Measurements from ENCODE around the gene GLRA3. TPM values are rescaled to one million over a fixed set of nuclear protein-coding genes. Genes with fewer than 3 reads are reported as not detected.

Gene GLRA3
- polyA plus RNA-seq, 3 donors, result not detected

GRCh38 chr4:174658246-174658645, 170.8 kb downstream of the GLRA3 start:
- Histone ChIP-seq H4K20me1 (ENCODE audit: insufficient read depth, low read length) (no peaks in the 10 kb centered on the region), H3K27ac (ENCODE audit: low read depth in 1 of 2, low read length in 2 of 2) (no peak overlapping the region), H2AFZ (ENCODE audit: insufficient read depth, low read depth, low read length, poor library complexity, severe bottlenecking) (no peak overlapping the region), H3K4me1 (ENCODE audit: control insufficient read depth in 1 of 2, insufficient read depth in 2 of 2, low read length in 2 of 2) (no peaks in the 10 kb centered on the region), H3K27me3 (ENCODE audit: control insufficient read depth in 2 of 2, insufficient read depth in 2 of 2, low read length in 2 of 2) (no peaks in the 10 kb centered on the region), H3K9ac (ENCODE audit: insufficient read depth, low read length, poor library complexity, severe bottlenecking) (no peak overlapping the region), H3K4me3 (replicated peaks in 1 of 3; ENCODE audit: low read depth in 2 of 3, low read length in 3 of 3) (no peak overlapping the region), H3K4me2 (replicated peaks; ENCODE audit: extremely low read depth, low read length, poor library complexity, severe bottlenecking) (no peak overlapping the region), H3K9me3 (replicated peaks in 1 of 2; ENCODE audit: control insufficient read depth in 1 of 2, insufficient read depth in 1 of 2, low read length in 2 of 2) (no peaks in the 10 kb centered on the region), H3K36me3 (replicated peaks in 1 of 2; ENCODE audit: control insufficient read depth in 1 of 2, insufficient read depth in 2 of 2, low read length in 2 of 2) (no peaks in the 10 kb centered on the region), H3K79me2 (ENCODE audit: insufficient read depth, low read length) (no peaks in the 10 kb centered on the region)
- H3K27me3 Mint-ChIP-seq (ENCODE audit: low read depth in 3 of 3), result peaks cover 0 to 3% (median 2%) of the 10 kb centered on the region in 3 donors
- intact Hi-C loops (cut with micrococcal nuclease), result no loop called here
- no peaks in the 10 kb centered on the region for H3K36me3 Mint-ChIP-seq
- WGBS (ENCODE audit: insufficient coverage), result 50% methylated on average over 2 of the region's 3 CpGs
- no peak for TF ChIP-seq CTCF (IDR thresholded peaks at IDR 0.05)
- no peaks in the 10 kb centered on the region for H3K4me1 Mint-ChIP-seq
- DNase-seq, result no peak
- no peak overlapping the region for H3K27ac Mint-ChIP-seq
- H3K9me3 Mint-ChIP-seq, result peaks cover 0 to 3% (median 0%) of the 10 kb centered on the region in 7 donors
- no peak overlapping the region for H3K4me3 Mint-ChIP-seq

- Histone ChIP-seq H3K36me3 (replicated peaks in 1 of 2; ENCODE audit: control insufficient read depth in 1 of 2, insufficient read depth in 2 of 2, low read length in 2 of 2) (no peaks in the 10 kb centered on the region), H3K4me2 (replicated peaks; ENCODE audit: extremely low read depth, low read length, poor library complexity, severe bottlenecking) (no peak overlapping the region), H3K9ac (ENCODE audit: insufficient read depth, low read length, poor library complexity, severe bottlenecking) (no peak overlapping the region), H4K20me1 (ENCODE audit: insufficient read depth, low read length) (no peaks in the 10 kb centered on the region), H3K27me3 (ENCODE audit: control insufficient read depth in 2 of 2, insufficient read depth in 2 of 2, low read length in 2 of 2) (no peaks in the 10 kb centered on the region), H3K9me3 (replicated peaks in 1 of 2; ENCODE audit: control insufficient read depth in 1 of 2, insufficient read depth in 1 of 2, low read length in 2 of 2) (no peaks in the 10 kb centered on the region), H3K79me2 (ENCODE audit: insufficient read depth, low read length) (no peaks in the 10 kb centered on the region), H3K4me1 (ENCODE audit: control insufficient read depth in 1 of 2, insufficient read depth in 2 of 2, low read length in 2 of 2) (no peaks in the 10 kb centered on the region), H2AFZ (ENCODE audit: insufficient read depth, low read depth, low read length, poor library complexity, severe bottlenecking) (no peak overlapping the region), H3K4me3 (replicated peaks in 1 of 3; ENCODE audit: low read depth in 2 of 3, low read length in 3 of 3) (no peak overlapping the region), H3K27ac (ENCODE audit: low read depth in 1 of 2, low read length in 2 of 2) (no peak overlapping the region)
- Mint-ChIP-seq H3K4me3 (no peak overlapping the region), H3K27ac (no peak overlapping the region), H3K36me3 (no peaks in the 10 kb centered on the region), H3K27me3 (ENCODE audit: low read depth in 3 of 3) (peaks cover 0 to 3% (median 2%) of the 10 kb centered on the region in 3 donors), H3K9me3 (peaks cover 0 to 3% (median 0%) of the 10 kb centered on the region in 7 donors), H3K4me1 (no peaks in the 10 kb centered on the region)
- no CpG with 5 or more reads among the region's 6 CpGs for WGBS (ENCODE audit: insufficient coverage)
- no peak for TF ChIP-seq CTCF (IDR thresholded peaks at IDR 0.05)
- DNase-seq, result no peak
- intact Hi-C loops (cut with micrococcal nuclease), result no loop called here
Observed at GRCh38 chr4:174657472-174657871, 171.6 kb downstream of the GLRA3 start.

All from CD14-positive monocyte (primary cell).